Colonic mucosa (tissue), 4 donors: ENCODE measurements around the gene ZFP1. TPM values are rescaled to one million over a fixed set of nuclear protein-coding genes. Genes with fewer than 3 reads are reported as not detected.

Experiments
- DNase-seq: peaks from one replicate; pipeline ENCODE4 v3.0.0-alpha.2; 2020
- H3K27ac ChIP-seq: fragments of 200-600 bp; one replicate; pipeline ENCODE4 v1.8.0; 2021
- H3K27me3 ChIP-seq: fragments of 200-600 bp; one replicate; pipeline ENCODE4 v1.8.0; 2021
- H3K36me3 ChIP-seq: fragments of 200-600 bp; one replicate; pipeline ENCODE4 v1.8.0; 2021
- H3K4me1 ChIP-seq: fragments of 200-600 bp; one replicate; pipeline ENCODE4 v1.8.0; 2021; ENCODE audit warnings: mild to moderate bottlenecking
- H3K4me3 ChIP-seq: fragments of 200-600 bp; one replicate; pipeline ENCODE4 v1.8.0; 2021
- H3K9ac ChIP-seq, 2 donors: one replicate each; pipeline ENCODE4 v1.7.0; 2013; ENCODE audit warnings: control low read depth in 2 of 2, low read depth in 2 of 2, low read length in 2 of 2
- H3K9me3 ChIP-seq: fragments of 200-600 bp; one replicate; pipeline ENCODE4 v1.8.0; 2021
- CTCF ChIP-seq: fragments of 200-600 bp; IDR thresholded peaks from one replicate; pipeline ENCODE4 v1.8.0; 2022; ENCODE audit warnings: antibody characterized with exemption, mild to moderate bottlenecking
- intact Hi-C: fragments of 100-400 bp; cut with DNase I; formaldehyde crosslinking; loops from one replicate; pipeline ENCODE4 v1.14.1; 2022
- total RNA-seq, 2 donors: library from RNA; stranded (reverse); fragmentation: NEBNext Ultra II Directional in 1 of 2; extraction: Animal tissue kit (Norgen Biotek cat#: 25700) in 1 of 2; gene quantifications; one replicate each; pipeline ENCODE4 v1.2.1, GENCODE V29; 2021
- donor health status: healthy.
- donor health status: DM: no; HTN: no; CAD: no.
- donor health status: DM: no; HTN: no; CAD: no.

Gene ZFP1
- total RNA-seq, 2 donors from 2014 or later = 4.3 to 9.9 TPM

- no peak overlapping the region for H3K9ac ChIP-seq
- no peak overlapping the region for H3K27ac ChIP-seq
- DNase-seq = no peak
- TF ChIP-seq CTCF = no peak
- H3K27me3 ChIP-seq = no peaks in the 10 kb centered on the region
- no peaks in the 10 kb centered on the region for H3K36me3 ChIP-seq
- H3K9me3 ChIP-seq = no peaks in the 10 kb centered on the region
- peaks cover 5% of the 10 kb centered on the region for H3K4me1 ChIP-seq
- H3K4me3 ChIP-seq = no peak overlapping the region
- intact Hi-C loops = no loop called here
Observed at GRCh38 chr16:75102595-75102994, 45.7 kb upstream of the ZFP1 start.

GRCh38 chr16:75103994-75104393 lies 44.3 kb upstream of the ZFP1 start:
- H3K9ac ChIP-seq = no peak overlapping the region
- no peaks in the 10 kb centered on the region for H3K27me3 ChIP-seq
- intact Hi-C loops = no loop called here
- no peak overlapping the region for H3K4me3 ChIP-seq
- DNase-seq = no peak
- H3K9me3 ChIP-seq = no peaks in the 10 kb centered on the region
- no peaks in the 10 kb centered on the region for H3K36me3 ChIP-seq
- peaks cover 5% of the 10 kb centered on the region for H3K4me1 ChIP-seq
- TF ChIP-seq CTCF = no peak
- no peak overlapping the region for H3K27ac ChIP-seq

GRCh38 chr16:75104836-75105235 lies 43.5 kb upstream of the ZFP1 start:
- Histone ChIP-seq H3K9ac (no peak overlapping the region), H3K36me3 (no peaks in the 10 kb centered on the region), H3K27me3 (no peaks in the 10 kb centered on the region), H3K27ac (peak overlapping the region; percentile 53), H3K4me1 (peaks cover 13% of the 10 kb centered on the region), H3K4me3 (no peak overlapping the region), H3K9me3 (no peaks in the 10 kb centered on the region)
- no peak for TF ChIP-seq CTCF
- intact Hi-C loops = no loop called here
- DNase-seq = no peak

GRCh38 chr16:75105306-75106061 lies 42.8 kb upstream of the ZFP1 start:
- H3K4me1 ChIP-seq = peaks cover 20% of the 10 kb centered on the region

More at GRCh38 chr16:75105306-75106061, 42.8 kb upstream of the ZFP1 start:
- Histone ChIP-seq H3K27ac (peak overlapping the region; percentile 53), H3K27me3 (no peaks in the 10 kb centered on the region), H3K4me3 (no peak overlapping the region), H3K9ac (no peak overlapping the region), H3K36me3 (no peaks in the 10 kb centered on the region), H3K9me3 (no peaks in the 10 kb centered on the region)
- intact Hi-C loops = no loop called here
- no peak for TF ChIP-seq CTCF
- peak; percentile 55 for DNase-seq
